Measurements from ENCODE around the gene DLK1.

The DLK1 gene

GRCh38 chr14:100726550-100727085 is at the start of gene DLK1:
Gene DLK1 (plus strand): TSS chr14:100726892. CDS start chr14:100727069, 177 bp downstream.
- DNase-seq = no peak

GRCh38 chr14:100677152-100677551 is 49.5 kb upstream of the DLK1 start:
- no peak for DNase-seq

GRCh38 chr14:100677554-100678468 is 48.9 kb upstream of the DLK1 start:
- peak; percentile 71 for DNase-seq

GRCh38 chr14:100678469-100678828 is 48.2 kb upstream of the DLK1 start:
- DNase-seq = no peak

- no peak for DNase-seq
These were observed 47.5 kb upstream of the DLK1 start for GRCh38 chr14:100679153-100679552.

- DNase-seq = no peak
These were observed 46.8 kb upstream of the DLK1 start for GRCh38 chr14:100679707-100680438.

GRCh38 chr14:100680439-100681051 is 46.1 kb upstream of the DLK1 start:
- DNase-seq = peak; percentile 68

- DNase-seq = no peak
These were observed 45.6 kb upstream of the DLK1 start for GRCh38 chr14:100681111-100681510.

GRCh38 chr14:100682749-100683148 is 43.9 kb upstream of the DLK1 start:
- DNase-seq = no peak

- DNase-seq = peak; percentile 45
These were observed 43.1 kb upstream of the DLK1 start for GRCh38 chr14:100683578-100683977.

GRCh38 chr14:100684154-100684553 is 42.5 kb upstream of the DLK1 start:
- no peak for DNase-seq

GRCh38 chr14:100684961-100685360 is 41.7 kb upstream of the DLK1 start:
- DNase-seq = no peak

- DNase-seq = no peak
These were observed 39.8 kb upstream of the DLK1 start for GRCh38 chr14:100686858-100687257.

- DNase-seq = no peak
These were observed 39.3 kb upstream of the DLK1 start for GRCh38 chr14:100687386-100687785.

- DNase-seq = no peak
These were observed 38.6 kb upstream of the DLK1 start for GRCh38 chr14:100688051-100688450.

GRCh38 chr14:100688598-100689461 is 37.9 kb upstream of the DLK1 start:
- DNase-seq = no peak

- no peak for DNase-seq
These were observed 36.0 kb upstream of the DLK1 start for GRCh38 chr14:100690672-100691071.

- DNase-seq = no peak
These were observed 35.2 kb upstream of the DLK1 start for GRCh38 chr14:100691395-100692056.

GRCh38 chr14:100692256-100692655 is 34.4 kb upstream of the DLK1 start:
- no peak for DNase-seq

GRCh38 chr14:100692859-100693558 is 33.7 kb upstream of the DLK1 start:
- DNase-seq = no peak

All from GF-D8 (cell line).